ENCODE data around the gene RAPGEF1. TPM values are rescaled to one million over a fixed set of nuclear protein-coding genes. Genes with fewer than 3 reads are reported as not detected.

Gene RAPGEF1
- polyA plus RNA-seq, 2 of the 4 experiments (the other 2 are of a cell fraction) = 21.6 to 27.7 TPM

DNA sequence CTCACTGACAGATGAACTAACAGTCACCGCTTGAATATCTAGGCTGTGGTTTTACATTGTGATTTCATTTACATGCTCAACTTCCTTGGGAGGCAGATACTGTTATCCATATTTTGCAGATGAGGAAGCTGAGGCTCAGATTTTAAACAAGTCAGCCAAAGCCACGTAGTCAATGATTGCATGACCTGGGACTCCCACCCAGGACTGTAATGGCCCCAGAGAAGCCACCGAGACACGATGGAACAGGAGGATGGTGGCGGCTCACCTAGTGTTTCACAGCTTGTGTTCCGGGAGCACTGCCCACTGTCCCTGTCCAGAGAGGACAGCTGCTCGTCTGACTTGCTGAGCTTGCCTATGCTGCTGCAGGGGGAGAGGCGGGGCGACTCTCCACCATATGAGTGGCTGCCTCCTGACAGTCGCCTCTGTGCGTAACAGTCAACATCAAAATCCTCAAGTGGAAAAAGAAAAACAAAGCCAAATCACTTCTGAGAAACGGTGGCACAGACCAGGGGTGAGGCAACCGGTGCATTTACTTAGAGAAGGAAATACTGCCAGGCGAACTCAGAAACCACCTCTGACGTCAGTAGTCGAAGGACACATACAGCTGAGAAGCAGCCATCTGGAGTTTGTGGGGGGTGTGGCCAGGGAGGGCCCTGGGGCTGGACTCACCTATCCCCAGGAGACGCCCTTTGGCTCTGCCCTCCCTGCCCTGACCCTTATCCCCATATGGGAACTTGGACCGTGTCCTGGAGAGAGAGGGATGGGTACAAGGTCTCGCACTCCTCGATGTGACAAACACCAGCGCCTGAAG, 112.0 kb downstream of the RAPGEF1 start:
- no peaks in the 10 kb centered on the region for H3K9me3 ChIP-seq
- no peak; a peak in 1 of 6 replicates for ATAC-seq
- 92% methylated on average over 19 of the region's 21 CpGs for WGBS (ENCODE audit: missing lambda C conversion rate)
- no peak for DNase-seq (ENCODE audit: low read depth in 1 of 2, low spot score in 1 of 2)
- no peak overlapping the region for H3K27ac ChIP-seq
- H3K4me3 ChIP-seq = no peak overlapping the region
- ChIA-PET POLR2A (no interaction called here), CTCF (interaction anchor here (0.6 to 2.7 kb wide), 3 partner anchors 101 to 119 kb away, joined by 3 to 6 read pairs (median 3); partner anchors contain the start of gene RAPGEF1)
- no peak for FAIRE-seq
- no peak overlapping the region for H3K4me2 ChIP-seq
- TF ChIP-seq RAD21 (conservative IDR thresholded peaks at IDR 0.05 in 1 of 2, IDR thresholded peaks at IDR 0.05 in 1 of 2) = no peak
- no peak for TF ChIP-seq CBX8 (IDR thresholded peaks at IDR 0.05)
- TF ChIP-seq FOXS1 (CRISPR knock-in tag; IDR thresholded peaks at IDR 0.05) = no peak
- TF ChIP-seq NFE2L2 (conservative IDR thresholded peaks at IDR 0.05; ENCODE audit: low read length) = no peak
- TF ChIP-seq, protein P1, sequence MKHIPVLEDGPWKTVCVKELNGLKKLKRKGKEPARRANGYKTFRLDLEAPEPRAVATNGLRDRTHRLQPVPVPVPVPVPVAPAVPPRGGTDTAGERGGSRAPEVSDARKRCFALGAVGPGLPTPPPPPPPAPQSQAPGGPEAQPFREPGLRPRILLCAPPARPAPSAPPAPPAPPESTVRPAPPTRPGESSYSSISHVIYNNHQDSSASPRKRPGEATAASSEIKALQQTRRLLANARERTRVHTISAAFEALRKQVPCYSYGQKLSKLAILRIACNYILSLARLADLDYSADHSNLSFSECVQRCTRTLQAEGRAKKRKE (CRISPR knock-in tag; IDR thresholded peaks at IDR 0.05; ENCODE audit: low read depth) = no peak
- H3K4me1 ChIP-seq = no peaks in the 10 kb centered on the region

DNA sequence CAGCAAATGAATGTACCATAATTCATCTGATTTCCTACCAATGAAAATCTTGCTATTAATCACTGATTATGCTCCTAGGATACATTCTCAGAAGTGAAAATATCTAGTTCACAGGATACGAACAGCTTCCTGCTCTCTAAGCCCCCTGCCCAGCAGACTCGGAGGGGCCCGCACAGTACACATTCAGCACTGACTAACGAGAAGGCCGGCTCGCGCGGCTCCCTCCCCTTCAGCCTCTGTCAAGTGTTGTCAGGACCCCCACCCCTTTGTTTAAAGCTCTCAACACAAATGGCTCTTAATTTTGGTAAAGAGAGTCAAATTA, 112.6 kb downstream of the RAPGEF1 start:
- 100% methylated on average over 8 of the region's 8 CpGs for WGBS (ENCODE audit: missing lambda C conversion rate)
- ATAC-seq (no peak), FAIRE-seq (no peak), DNase-seq (ENCODE audit: low read depth in 1 of 2, low spot score in 1 of 2) (no peak)
- TF ChIP-seq HOXA7 (CRISPR knock-in tag; IDR thresholded peaks at IDR 0.05) (no peak), NFE2L2 (conservative IDR thresholded peaks at IDR 0.05; ENCODE audit: low read length) (no peak), CBX8 (IDR thresholded peaks at IDR 0.05) (no peak), POLR2AphosphoS2 (conservative IDR thresholded peaks at IDR 0.05; ENCODE audit: low read length) (no peak), KDM5A (IDR thresholded peaks at IDR 0.05) (no peak), TFCP2L1 (CRISPR knock-in tag; IDR thresholded peaks at IDR 0.05) (no peak), CHD4 (IDR thresholded peaks at IDR 0.05; ENCODE audit: borderline replicate concordance) (no peak), PHF8 (IDR thresholded peaks at IDR 0.05; ENCODE audit: borderline replicate concordance, low read depth) (no peak), RCOR1 (IDR thresholded peaks at IDR 0.05; ENCODE audit: low read depth, low read length) (no peak), EP300 (IDR thresholded peaks at IDR 0.05) (no peak), ZNF302 (CRISPR knock-in tag; IDR thresholded peaks at IDR 0.05) (no peak), JUNB (IDR thresholded peaks at IDR 0.05) (no peak), EHF (CRISPR knock-in tag; IDR thresholded peaks at IDR 0.05) (no peak), RFX5 (IDR thresholded peaks at IDR 0.05) (no peak), CEBPB (IDR thresholded peaks at IDR 0.05) (no peak)
- TF ChIP-seq, protein P2, sequence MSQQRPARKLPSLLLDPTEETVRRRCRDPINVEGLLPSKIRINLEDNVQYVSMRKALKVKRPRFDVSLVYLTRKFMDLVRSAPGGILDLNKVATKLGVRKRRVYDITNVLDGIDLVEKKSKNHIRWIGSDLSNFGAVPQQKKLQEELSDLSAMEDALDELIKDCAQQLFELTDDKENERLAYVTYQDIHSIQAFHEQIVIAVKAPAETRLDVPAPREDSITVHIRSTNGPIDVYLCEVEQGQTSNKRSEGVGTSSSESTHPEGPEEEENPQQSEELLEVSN (IDR thresholded peaks at IDR 0.05; ENCODE audit: borderline replicate concordance, low read depth) = no peak
- TF ChIP-seq, protein P3, sequence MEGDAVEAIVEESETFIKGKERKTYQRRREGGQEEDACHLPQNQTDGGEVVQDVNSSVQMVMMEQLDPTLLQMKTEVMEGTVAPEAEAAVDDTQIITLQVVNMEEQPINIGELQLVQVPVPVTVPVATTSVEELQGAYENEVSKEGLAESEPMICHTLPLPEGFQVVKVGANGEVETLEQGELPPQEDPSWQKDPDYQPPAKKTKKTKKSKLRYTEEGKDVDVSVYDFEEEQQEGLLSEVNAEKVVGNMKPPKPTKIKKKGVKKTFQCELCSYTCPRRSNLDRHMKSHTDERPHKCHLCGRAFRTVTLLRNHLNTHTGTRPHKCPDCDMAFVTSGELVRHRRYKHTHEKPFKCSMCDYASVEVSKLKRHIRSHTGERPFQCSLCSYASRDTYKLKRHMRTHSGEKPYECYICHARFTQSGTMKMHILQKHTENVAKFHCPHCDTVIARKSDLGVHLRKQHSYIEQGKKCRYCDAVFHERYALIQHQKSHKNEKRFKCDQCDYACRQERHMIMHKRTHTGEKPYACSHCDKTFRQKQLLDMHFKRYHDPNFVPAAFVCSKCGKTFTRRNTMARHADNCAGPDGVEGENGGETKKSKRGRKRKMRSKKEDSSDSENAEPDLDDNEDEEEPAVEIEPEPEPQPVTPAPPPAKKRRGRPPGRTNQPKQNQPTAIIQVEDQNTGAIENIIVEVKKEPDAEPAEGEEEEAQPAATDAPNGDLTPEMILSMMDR (IDR thresholded peaks at IDR 0.05) = no peak
- TF ChIP-seq, protein P1 (CRISPR knock-in tag; IDR thresholded peaks at IDR 0.05; ENCODE audit: low read depth) = no peak
- no peak overlapping the region for H3K4me2 ChIP-seq
- CTCF ChIA-PET = interaction anchor here (0.6 to 2.7 kb wide), 2 partner anchors 101 to 120 kb away, joined by 3 to 6 read pairs; no protein-coding TSS in a partner anchor
- POLR2A ChIA-PET = no interaction called here
- no peaks in the 10 kb centered on the region for H3K4me1 ChIP-seq
- no peak overlapping the region for H3K4me3 ChIP-seq
- no peaks in the 10 kb centered on the region for H3K9me3 ChIP-seq
- no peak overlapping the region for H3K27ac ChIP-seq
